Mucosa of descending colon (tissue), 3 donors: Measurements from ENCODE around the gene PPP2R2D. TPM values are rescaled to one million over a fixed set of nuclear protein-coding genes. Genes with fewer than 3 reads are reported as not detected.
"Not testable (repeated sequence)": the region's sequence is repeated elsewhere in the genome, so short reads cannot be mapped to it uniquely, and the experiment has no call there.

Experiments
- ATAC-seq: fragments of 200-7000 bp; cut with Tn5 transposase; one replicate; pipeline ENCODE4 v1.9.1; 2020; ENCODE audit warnings: mild to moderate bottlenecking, moderate library complexity
- DNase-seq, 3 donors: peaks; one replicate each; pipeline ENCODE4 v3.0.0-alpha.2; 2020
- H3K36me3 ChIP-seq: fragments of 200-600 bp; one replicate; pipeline ENCODE4 v1.8.0; 2021; ENCODE audit warnings: low read depth, mild to moderate bottlenecking
- H3K4me1 ChIP-seq: fragments of 200-600 bp; one replicate; pipeline ENCODE4 v1.8.0; 2021; ENCODE audit warnings: low read depth, mild to moderate bottlenecking
- H3K4me3 ChIP-seq: fragments of 200-600 bp; one replicate; pipeline ENCODE4 v1.8.0; 2021; ENCODE audit warnings: mild to moderate bottlenecking
- H3K9me3 ChIP-seq: fragments of 200-600 bp; one replicate; pipeline ENCODE4 v1.8.0; 2021; ENCODE audit warnings: mild to moderate bottlenecking
- CTCF ChIP-seq: fragments of 200-600 bp; IDR thresholded peaks from one replicate; pipeline ENCODE4 v1.8.0; 2022; ENCODE audit warnings: antibody characterized with exemption, mild to moderate bottlenecking
- intact Hi-C, 2 donors: fragments of 100-400 bp; cut with DNase I in 1 of 2; cut with micrococcal nuclease in 1 of 2; formaldehyde crosslinking; loops; one replicate each; pipeline versions ENCODE4 v1.11.0 to v1.11.1; 2022; cut with DNase I, micrococcal nuclease
- total RNA-seq, 3 donors: library from RNA; stranded (reverse); fragmentation: NEBNext Ultra II Directional in 2 of 3; extraction: Animal tissue kit (Norgen Biotek cat#: 25700) in 2 of 3; gene quantifications; one replicate each; pipeline versions ENCODE4 v1.2.1 to v1.2.4, GENCODE V29; 2021 to 2023
- donor health status: DM: no; HTN: no; CAD: no; lungs with moderate emphysema.
- donor health status: DM: no; HTN: no; CAD: no.
- donor health status: DM: no; HTN: yes; CAD: no.

Gene PPP2R2D
- total RNA-seq, 3 donors from 2014 or later = 27.8 to 34.4 (median 33.9) TPM

- ATAC-seq (no peak), DNase-seq (no peak)
- H3K4me1 ChIP-seq = no peaks in the 10 kb centered on the region
- no peak overlapping the region for H3K4me3 ChIP-seq
- no peaks in the 10 kb centered on the region for H3K9me3 ChIP-seq
- no peaks in the 10 kb centered on the region for H3K36me3 ChIP-seq
- intact Hi-C loops = loop anchor here in 1 of 2 donors (10.0 kb wide), 1 partner anchor 263 kb away; no protein-coding TSS in a partner anchor
- TF ChIP-seq CTCF = no peak
Measured at GRCh38 chr10:131882151-131882550, 18.7 kb upstream of the PPP2R2D start.

- intact Hi-C loops = loop anchor here in 1 of 2 donors (10.0 kb wide), 1 partner anchor 262 kb away; no protein-coding TSS in a partner anchor
- no peaks in the 10 kb centered on the region for H3K9me3 ChIP-seq
- no peak for TF ChIP-seq CTCF
- no peaks in the 10 kb centered on the region for H3K36me3 ChIP-seq
- no peaks in the 10 kb centered on the region for H3K4me1 ChIP-seq
- H3K4me3 ChIP-seq = no peak overlapping the region
- ATAC-seq (no peak), DNase-seq (no peak)
Measured at GRCh38 chr10:131882590-131883451, 18.0 kb upstream of the PPP2R2D start.

- DNase-seq, H3K36me3 ChIP-seq, H3K9me3 ChIP-seq, H3K4me3 ChIP-seq, ATAC-seq, H3K4me1 ChIP-seq: not testable (repeated sequence)
- intact Hi-C loops = loop anchor here (2.0 to 10.0 kb wide), 2 partner anchors 139 to 261 kb away; no protein-coding TSS in a partner anchor
Measured at GRCh38 chr10:131883621-131884393, 17.0 kb upstream of the PPP2R2D start.

GRCh38 chr10:131885391-131886165, 15.2 kb upstream of the PPP2R2D start:
- Histone ChIP-seq H3K4me3 (no peak overlapping the region), H3K4me1 (no peaks in the 10 kb centered on the region), H3K36me3 (no peaks in the 10 kb centered on the region), H3K9me3 (no peaks in the 10 kb centered on the region)
- peak; percentile 99 for ATAC-seq
- TF ChIP-seq CTCF = peak; percentile 98
- intact Hi-C loops = loop anchor here (2.0 to 10.0 kb wide), 3 partner anchors 137 to 259 kb away; no protein-coding TSS in a partner anchor
- peak; percentile 76 to 89 (median 83) for DNase-seq

GRCh38 chr10:131886237-131886636, 14.6 kb upstream of the PPP2R2D start:
- no peaks in the 10 kb centered on the region for H3K9me3 ChIP-seq
- no peak overlapping the region for H3K4me3 ChIP-seq
- no peaks in the 10 kb centered on the region for H3K4me1 ChIP-seq
- ATAC-seq (no peak), DNase-seq (no peak)
- H3K36me3 ChIP-seq = no peaks in the 10 kb centered on the region
- intact Hi-C loops = loop anchor here in 1 of 2 donors (5.0 to 10.0 kb wide), 2 partner anchors 136 to 259 kb away; no protein-coding TSS in a partner anchor
- TF ChIP-seq CTCF = no peak
